Karpas-422 (cell line): ENCODE results near the gene RPL27A. TPM values are rescaled to one million over a fixed set of nuclear protein-coding genes. Genes with fewer than 3 reads are reported as not detected.

Experiments
- DNase-seq: peaks from one replicate; pipeline ENCODE4 v3.0.0-alpha.2; 2015
- H2AFZ ChIP-seq: fragments of 200-600 bp; sonication (generic); 2 replicates; pipeline ENCODE4 v1.6.1; 2014; ENCODE audit warnings: antibody characterized with exemption, low read length, mixed read lengths
- H3K27ac ChIP-seq: fragments of 200-600 bp; sonication (generic); 2 replicates; pipeline ENCODE4 v1.5.1; 2014; ENCODE audit warnings: mild to moderate bottlenecking, low read length, moderate library complexity
- H3K27me3 ChIP-seq: fragments of 200-600 bp; sonication (generic); 2 replicates; pipeline ENCODE4 v1.6.1; 2014; ENCODE audit warnings: low read length, mixed read lengths
- H3K36me3 ChIP-seq: fragments of 200-600 bp; sonication (generic); 2 replicates; pipeline ENCODE4 v1.6.1; 2014; ENCODE audit warnings: low read length, mixed read lengths; ENCODE audit not compliant: insufficient read depth
- H3K4me1 ChIP-seq: fragments of 200-600 bp; sonication (generic); 2 replicates; pipeline ENCODE4 v1.6.1; 2014; ENCODE audit warnings: mild to moderate bottlenecking, low read length, mixed read lengths
- H3K4me2 ChIP-seq: fragments of 200-600 bp; sonication (generic); 2 replicates; pipeline ENCODE4 v1.6.1; 2014; ENCODE audit warnings: low read length, low read depth, mild to moderate bottlenecking; ENCODE audit not compliant: poor library complexity, severe bottlenecking
- H3K4me3 ChIP-seq: fragments of 200-600 bp; sonication (generic); 2 replicates; pipeline ENCODE4 v1.5.1; 2014; ENCODE audit warnings: mild to moderate bottlenecking, antibody characterized with exemption, low read length, mixed read lengths
- H3K79me2 ChIP-seq: fragments of 200-600 bp; sonication (generic); 2 replicates; pipeline ENCODE4 v1.6.1; 2014; ENCODE audit warnings: mild to moderate bottlenecking, low read length, mixed read lengths
- H3K9ac ChIP-seq: fragments of 200-600 bp; sonication (generic); 2 replicates; pipeline ENCODE4 v1.6.0; 2014; ENCODE audit warnings: low read length
- H3K9me2 ChIP-seq: fragments of 200-600 bp; sonication (generic), shearing (Covaris generic); replicated peaks from 2 replicates; pipeline ENCODE4 v1.6.0; 2014; ENCODE audit warnings: mild to moderate bottlenecking, low read length, moderate library complexity; ENCODE audit not compliant: insufficient read depth
- H3K9me3 ChIP-seq: fragments of 300-700, 200-600 bp; sonication (generic); 2 replicates; pipeline ENCODE4 v1.6.1; 2014; ENCODE audit warnings: low read length, mixed read lengths
- H4K20me1 ChIP-seq: fragments of 200-600 bp; sonication (generic); 2 replicates; pipeline ENCODE4 v1.6.1; 2014; ENCODE audit warnings: mild to moderate bottlenecking, antibody characterized with exemption, low read length, low read depth; ENCODE audit not compliant: insufficient read depth
- total RNA-seq: library from RNA; depleted of rRNA; stranded (reverse); fragments of >200 nt; shearing (Covaris generic); gene quantifications from 2 replicates; pipeline ENCODE4 v1.2.3, GENCODE V29; 2014; ENCODE audit warnings: low replicate concordance

The RPL27A gene
- total RNA-seq, 1 experiment from 2014 or later, result 2,423 TPM

- Histone ChIP-seq H3K9me3 (no peaks in the 10 kb centered on the region), H3K27me3 (no peaks in the 10 kb centered on the region), H3K9me2 (no peaks in the 10 kb centered on the region), H3K4me2 (no peak overlapping the region), H3K4me3 (no peak overlapping the region), H4K20me1 (no peaks in the 10 kb centered on the region), H3K27ac (no peak overlapping the region), H3K36me3 (peaks cover 41% of the 10 kb centered on the region; the same call in 1 of the 2 replicates), H3K4me1 (peaks cover 37% of the 10 kb centered on the region), H3K9ac (no peak overlapping the region; the same call in 1 of the 2 replicates), H2AFZ (no peak overlapping the region), H3K79me2 (peaks cover 22% of the 10 kb centered on the region)
- DNase-seq, result no peak
Observed at GRCh38 chr11:8690374-8691342, 8.1 kb downstream of the RPL27A start.

DNA sequence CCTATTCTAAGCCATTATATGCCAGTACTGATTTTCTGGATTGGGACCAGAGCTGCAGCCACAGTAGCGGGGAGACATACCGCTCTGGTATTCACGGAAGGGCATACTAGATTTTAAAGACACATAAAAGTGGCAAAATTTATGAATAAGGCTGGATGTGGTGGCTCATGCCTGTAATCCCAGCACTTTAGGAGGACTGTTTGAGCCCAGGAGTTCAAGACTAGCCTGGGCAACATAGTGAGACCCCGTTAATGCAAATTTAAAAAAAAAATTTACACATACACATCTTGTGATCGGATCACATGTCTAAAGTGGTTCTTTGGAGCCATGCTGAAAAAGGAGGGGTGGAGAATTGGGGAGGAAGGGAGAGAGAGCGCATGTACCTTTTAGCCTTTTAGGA is 9.0 kb downstream of the RPL27A start:
- no peak overlapping the region for H3K9ac ChIP-seq
- H3K27me3 ChIP-seq, result no peaks in the 10 kb centered on the region
- no peak overlapping the region for H3K4me2 ChIP-seq
- peaks cover 22% of the 10 kb centered on the region for H3K79me2 ChIP-seq
- DNase-seq, result no peak
- H3K27ac ChIP-seq, result no peak overlapping the region
- H3K4me1 ChIP-seq, result peaks cover 28% of the 10 kb centered on the region
- H2AFZ ChIP-seq, result no peak overlapping the region
- no peaks in the 10 kb centered on the region for H3K9me3 ChIP-seq
- peaks cover 31% of the 10 kb centered on the region; the same call in 1 of the 2 replicates for H3K36me3 ChIP-seq
- H3K4me3 ChIP-seq, result no peak overlapping the region
- H3K9me2 ChIP-seq, result no peaks in the 10 kb centered on the region
- no peaks in the 10 kb centered on the region for H4K20me1 ChIP-seq

- peaks cover 31% of the 10 kb centered on the region; the same call in 1 of the 2 replicates for H3K36me3 ChIP-seq
- H3K4me2 ChIP-seq, result no peak overlapping the region
- H3K4me3 ChIP-seq, result no peak overlapping the region
- no peaks in the 10 kb centered on the region for H3K9me2 ChIP-seq
- no peak overlapping the region for H3K9ac ChIP-seq
- DNase-seq, result no peak
- no peak overlapping the region for H2AFZ ChIP-seq
- H3K4me1 ChIP-seq, result peaks cover 20% of the 10 kb centered on the region
- H3K9me3 ChIP-seq, result no peaks in the 10 kb centered on the region
- H4K20me1 ChIP-seq, result no peaks in the 10 kb centered on the region
- no peaks in the 10 kb centered on the region for H3K27me3 ChIP-seq
- peaks cover 22% of the 10 kb centered on the region for H3K79me2 ChIP-seq
- no peak overlapping the region for H3K27ac ChIP-seq
Observed at GRCh38 chr11:8692417-8692816, 9.8 kb downstream of the RPL27A start.

DNA sequence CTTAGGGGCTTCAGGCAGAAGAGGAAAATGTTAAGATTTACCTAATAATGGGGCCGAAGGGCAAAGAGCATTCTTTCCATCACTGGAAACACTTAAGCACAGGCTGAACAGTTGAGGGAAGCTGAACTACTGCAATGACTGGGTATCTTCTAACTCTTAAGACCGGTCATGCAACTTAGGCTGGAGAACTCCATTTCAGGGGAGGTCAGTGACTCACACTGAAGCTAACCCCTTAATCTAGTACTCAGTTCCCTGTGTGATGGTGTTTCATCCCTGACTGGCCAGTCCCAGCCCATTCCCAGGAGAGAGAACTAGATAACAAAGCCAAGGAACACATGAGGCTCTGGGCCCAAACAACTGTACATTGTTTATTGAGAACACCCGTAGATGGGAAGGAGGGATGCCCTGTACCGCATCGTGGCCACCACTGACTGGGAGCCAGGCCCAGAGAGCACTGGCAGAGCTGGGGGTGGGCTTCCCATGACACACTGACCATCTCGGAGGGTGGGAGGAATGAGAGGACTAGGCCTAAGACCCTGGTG is 10.5 kb downstream of the RPL27A start:
- H3K79me2 ChIP-seq, result peaks cover 22% of the 10 kb centered on the region
- H4K20me1 ChIP-seq, result no peaks in the 10 kb centered on the region
- no peak overlapping the region for H2AFZ ChIP-seq
- peaks cover 14% of the 10 kb centered on the region for H3K4me1 ChIP-seq
- peaks cover 31% of the 10 kb centered on the region; the same call in 1 of the 2 replicates for H3K36me3 ChIP-seq
- no peak overlapping the region for H3K9ac ChIP-seq
- no peak overlapping the region for H3K4me3 ChIP-seq
- no peak overlapping the region for H3K27ac ChIP-seq
- no peaks in the 10 kb centered on the region for H3K9me3 ChIP-seq
- no peak overlapping the region for H3K4me2 ChIP-seq
- no peaks in the 10 kb centered on the region for H3K9me2 ChIP-seq
- no peaks in the 10 kb centered on the region for H3K27me3 ChIP-seq
- DNase-seq, result no peak

- Histone ChIP-seq H3K27me3 (no peaks in the 10 kb centered on the region), H3K4me3 (no peak overlapping the region), H3K36me3 (peaks cover 31% of the 10 kb centered on the region; the same call in 1 of the 2 replicates), H4K20me1 (no peaks in the 10 kb centered on the region), H3K9ac (no peak overlapping the region), H3K79me2 (peaks cover 22% of the 10 kb centered on the region), H3K4me1 (peaks cover 11% of the 10 kb centered on the region), H3K9me3 (no peaks in the 10 kb centered on the region), H3K9me2 (no peaks in the 10 kb centered on the region), H3K4me2 (no peak overlapping the region), H2AFZ (no peak overlapping the region), H3K27ac (no peak overlapping the region)
- no peak for DNase-seq
Observed at GRCh38 chr11:8693555-8693954, 11.0 kb downstream of the RPL27A start.

- Histone ChIP-seq H3K36me3 (peaks cover 31% of the 10 kb centered on the region; the same call in 1 of the 2 replicates), H3K4me3 (no peak overlapping the region), H3K27me3 (no peaks in the 10 kb centered on the region), H3K27ac (no peak overlapping the region), H2AFZ (no peak overlapping the region), H4K20me1 (no peaks in the 10 kb centered on the region), H3K9me2 (no peaks in the 10 kb centered on the region), H3K4me1 (peaks cover 9% of the 10 kb centered on the region), H3K79me2 (peaks cover 22% of the 10 kb centered on the region), H3K9me3 (no peaks in the 10 kb centered on the region), H3K9ac (no peak overlapping the region), H3K4me2 (no peak overlapping the region)
- DNase-seq, result no peak
Observed at GRCh38 chr11:8694137-8694536, 11.5 kb downstream of the RPL27A start.

DNA sequence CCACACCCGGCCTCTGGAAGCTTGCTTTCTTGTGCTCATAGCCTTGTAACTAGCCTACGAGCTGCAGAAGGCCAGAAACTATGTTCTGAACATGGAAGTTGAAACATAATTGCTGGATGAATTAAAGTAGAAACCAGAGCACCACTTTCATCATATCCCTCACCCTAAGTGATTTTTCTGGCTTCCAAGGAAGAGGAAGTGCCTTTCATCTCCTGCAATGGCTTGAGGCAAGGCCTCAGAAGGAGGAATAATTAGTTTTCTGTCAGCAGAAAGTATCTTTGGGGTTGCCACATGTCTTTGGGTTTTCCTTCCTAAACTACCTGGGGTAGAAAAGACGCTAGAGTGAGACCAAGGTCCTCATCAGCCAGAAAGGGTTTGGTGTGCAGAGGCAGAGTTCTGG is 14.5 kb downstream of the RPL27A start:
- Histone ChIP-seq H3K79me2 (peaks cover 5% of the 10 kb centered on the region; the same call in 1 of the 2 replicates), H3K27me3 (no peaks in the 10 kb centered on the region), H3K4me2 (no peak overlapping the region), H4K20me1 (no peaks in the 10 kb centered on the region), H3K36me3 (peaks cover 6% of the 10 kb centered on the region; the same call in 1 of the 2 replicates), H3K4me1 (peaks cover 19% of the 10 kb centered on the region), H3K9ac (no peak overlapping the region), H3K27ac (no peak overlapping the region), H3K9me3 (no peaks in the 10 kb centered on the region), H3K9me2 (no peaks in the 10 kb centered on the region), H3K4me3 (no peak overlapping the region), H2AFZ (no peak overlapping the region)
- DNase-seq, result no peak

DNA sequence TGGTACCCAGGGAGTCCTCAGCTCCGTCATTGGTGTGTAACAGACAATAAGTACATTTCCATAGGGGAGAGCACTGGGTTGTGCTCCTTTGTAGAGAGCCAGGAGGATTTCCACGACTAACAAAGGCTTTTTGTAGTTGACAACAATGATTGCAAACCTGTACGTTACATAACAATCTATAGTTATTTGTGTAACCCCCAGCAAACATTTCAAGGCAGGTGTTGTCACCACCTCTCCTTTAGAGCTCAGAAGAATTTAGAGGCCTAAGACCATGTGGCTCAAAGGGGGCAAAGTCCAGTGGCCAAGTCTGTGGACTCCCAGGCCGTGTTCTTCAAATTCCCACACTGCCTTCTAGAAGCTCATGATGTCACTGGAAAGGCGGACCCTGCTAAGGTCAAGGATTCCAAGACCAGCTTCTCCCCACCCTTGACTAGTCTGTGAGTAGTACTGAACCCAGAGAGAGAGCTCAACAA is 15.8 kb downstream of the RPL27A start:
- Histone ChIP-seq H3K4me2 (no peak overlapping the region), H3K9me3 (no peaks in the 10 kb centered on the region), H3K36me3 (0 out of 2 replicates have a peak, but pooled peaks cover 3% of the 10 kb centered on the region), H3K4me3 (no peak overlapping the region), H4K20me1 (no peaks in the 10 kb centered on the region), H3K4me1 (peaks cover 19% of the 10 kb centered on the region), H3K27ac (no peak overlapping the region), H3K9me2 (no peaks in the 10 kb centered on the region), H3K79me2 (no peaks in the 10 kb centered on the region), H3K27me3 (no peaks in the 10 kb centered on the region), H3K9ac (no peak overlapping the region), H2AFZ (no peak overlapping the region)
- DNase-seq, result no peak
